MM.1S (cell line): ENCODE measurements around the gene CDCA5.

Experiments
- EZH2 ChIP-seq: fragments of 300-600 bp; sonication (generic); optimal IDR thresholded peaks from 2 replicates; pipeline ENCODE3; 2017; ENCODE audit warnings: low read depth, mild to moderate bottlenecking, antibody characterized with exemption, low read length, mixed read lengths
- EZH2phosphoT487 ChIP-seq: fragments of 300-600 bp; sonication (generic); IDR thresholded peaks from 2 replicates; pipeline ENCODE4 v1.6.1; 2018; ENCODE audit warnings: antibody characterized with exemption, low read length
- TF ChIP-seq, protein P1 (sequence below): fragments of 300-600 bp; sonication (generic); IDR thresholded peaks from 2 replicates; pipeline ENCODE4 v1.5.1; 2016; ENCODE audit warnings: antibody characterized with exemption, low read length, mixed read lengths

- TF ChIP-seq, protein P1, sequence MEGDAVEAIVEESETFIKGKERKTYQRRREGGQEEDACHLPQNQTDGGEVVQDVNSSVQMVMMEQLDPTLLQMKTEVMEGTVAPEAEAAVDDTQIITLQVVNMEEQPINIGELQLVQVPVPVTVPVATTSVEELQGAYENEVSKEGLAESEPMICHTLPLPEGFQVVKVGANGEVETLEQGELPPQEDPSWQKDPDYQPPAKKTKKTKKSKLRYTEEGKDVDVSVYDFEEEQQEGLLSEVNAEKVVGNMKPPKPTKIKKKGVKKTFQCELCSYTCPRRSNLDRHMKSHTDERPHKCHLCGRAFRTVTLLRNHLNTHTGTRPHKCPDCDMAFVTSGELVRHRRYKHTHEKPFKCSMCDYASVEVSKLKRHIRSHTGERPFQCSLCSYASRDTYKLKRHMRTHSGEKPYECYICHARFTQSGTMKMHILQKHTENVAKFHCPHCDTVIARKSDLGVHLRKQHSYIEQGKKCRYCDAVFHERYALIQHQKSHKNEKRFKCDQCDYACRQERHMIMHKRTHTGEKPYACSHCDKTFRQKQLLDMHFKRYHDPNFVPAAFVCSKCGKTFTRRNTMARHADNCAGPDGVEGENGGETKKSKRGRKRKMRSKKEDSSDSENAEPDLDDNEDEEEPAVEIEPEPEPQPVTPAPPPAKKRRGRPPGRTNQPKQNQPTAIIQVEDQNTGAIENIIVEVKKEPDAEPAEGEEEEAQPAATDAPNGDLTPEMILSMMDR = no peak
- no peak for TF ChIP-seq EZH2phosphoT487
- no peak for TF ChIP-seq EZH2
Observed at GRCh38 chr11:65056999-65057398, 26.8 kb downstream of the CDCA5 start.
